Measurements from ENCODE around the gene AKT3.

DNA sequence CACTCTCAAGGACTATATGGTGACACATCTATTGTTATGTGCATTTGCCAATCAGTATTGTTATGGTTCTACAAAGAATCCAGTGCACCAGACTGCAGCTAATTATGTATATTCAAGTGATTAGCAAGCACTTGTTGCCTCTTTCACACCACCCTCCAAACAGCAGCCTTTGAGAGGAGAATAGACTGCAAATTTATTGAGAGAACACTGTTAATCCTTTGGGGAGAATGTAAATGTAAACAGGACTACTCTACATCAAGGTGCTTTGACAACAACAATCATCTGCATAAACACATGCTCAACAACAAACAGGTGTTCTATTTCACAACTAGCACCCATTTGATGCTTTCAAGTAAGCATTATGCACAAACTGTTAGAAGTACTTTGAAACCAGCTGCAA lies 117.4 kb downstream of the AKT3 start:
- TF ChIP-seq POLR2A (IDR thresholded peaks at IDR 0.05), result no peak
- TF ChIP-seq, protein P1, sequence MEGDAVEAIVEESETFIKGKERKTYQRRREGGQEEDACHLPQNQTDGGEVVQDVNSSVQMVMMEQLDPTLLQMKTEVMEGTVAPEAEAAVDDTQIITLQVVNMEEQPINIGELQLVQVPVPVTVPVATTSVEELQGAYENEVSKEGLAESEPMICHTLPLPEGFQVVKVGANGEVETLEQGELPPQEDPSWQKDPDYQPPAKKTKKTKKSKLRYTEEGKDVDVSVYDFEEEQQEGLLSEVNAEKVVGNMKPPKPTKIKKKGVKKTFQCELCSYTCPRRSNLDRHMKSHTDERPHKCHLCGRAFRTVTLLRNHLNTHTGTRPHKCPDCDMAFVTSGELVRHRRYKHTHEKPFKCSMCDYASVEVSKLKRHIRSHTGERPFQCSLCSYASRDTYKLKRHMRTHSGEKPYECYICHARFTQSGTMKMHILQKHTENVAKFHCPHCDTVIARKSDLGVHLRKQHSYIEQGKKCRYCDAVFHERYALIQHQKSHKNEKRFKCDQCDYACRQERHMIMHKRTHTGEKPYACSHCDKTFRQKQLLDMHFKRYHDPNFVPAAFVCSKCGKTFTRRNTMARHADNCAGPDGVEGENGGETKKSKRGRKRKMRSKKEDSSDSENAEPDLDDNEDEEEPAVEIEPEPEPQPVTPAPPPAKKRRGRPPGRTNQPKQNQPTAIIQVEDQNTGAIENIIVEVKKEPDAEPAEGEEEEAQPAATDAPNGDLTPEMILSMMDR (IDR thresholded peaks at IDR 0.05), result no peak

Measured in thyroid gland (tissue), 4 donors.